A673 (cell line): ENCODE data around the gene MEG3.

ENCODE experiments used
- CTCF ChIP-seq: fragments of 300-800, 200-600 bp; sonication (generic); conservative IDR thresholded peaks from 2 replicates; pipeline ENCODE4 v1.5.1; 2017; ENCODE audit warnings: low read depth, mild to moderate bottlenecking, antibody characterized with exemption, low read length, moderate library complexity, mixed read lengths
- EZH2 ChIP-seq: fragments of 200-600 bp; sonication (generic); IDR thresholded peaks from 2 replicates; pipeline ENCODE4 v1.6.1; 2017; ENCODE audit warnings: borderline replicate concordance, low read depth, mild to moderate bottlenecking, mixed read lengths, antibody characterized with exemption, low read length; ENCODE audit not compliant: poor library complexity, severe bottlenecking

GRCh38 chr14:100844421-100844820, 18.5 kb downstream of the MEG3 start:
- TF ChIP-seq CTCF = no peak
- no peak for TF ChIP-seq EZH2
